GM10248 (cell line): ENCODE measurements around the gene TMEM52.

Source experiments
- CTCF ChIA-PET: fragments of 300-600 bp; sonication (Branson Sonifier 250); formaldehyde crosslinking; extraction: SDS; loops from one replicate; lab custom pipeline; 2021; ENCODE audit warnings: antibody characterized with exemption; lab: Yijun Ruan, JAX
- POLR2A ChIA-PET: fragments of 350-650 bp; sonication (Branson Sonifier 250); formaldehyde crosslinking; extraction: SDS; loops from one replicate; lab custom pipeline; 2020; ENCODE audit warnings: antibody characterized with exemption; lab: Yijun Ruan, JAX
- DNase-seq: peaks from one replicate; pipeline ENCODE4 v3.0.0; 2012; ENCODE audit errors: extremely low spot score
- TF ChIP-seq, protein P1 (sequence below): IDR thresholded peaks from 2 replicates; pipeline ENCODE4 v1.5.1; 2012; ENCODE audit warnings: mild to moderate bottlenecking, low read depth; ENCODE audit errors: extremely low read depth, missing control alignments, control extremely low read depth

The TMEM52 gene

DNA sequence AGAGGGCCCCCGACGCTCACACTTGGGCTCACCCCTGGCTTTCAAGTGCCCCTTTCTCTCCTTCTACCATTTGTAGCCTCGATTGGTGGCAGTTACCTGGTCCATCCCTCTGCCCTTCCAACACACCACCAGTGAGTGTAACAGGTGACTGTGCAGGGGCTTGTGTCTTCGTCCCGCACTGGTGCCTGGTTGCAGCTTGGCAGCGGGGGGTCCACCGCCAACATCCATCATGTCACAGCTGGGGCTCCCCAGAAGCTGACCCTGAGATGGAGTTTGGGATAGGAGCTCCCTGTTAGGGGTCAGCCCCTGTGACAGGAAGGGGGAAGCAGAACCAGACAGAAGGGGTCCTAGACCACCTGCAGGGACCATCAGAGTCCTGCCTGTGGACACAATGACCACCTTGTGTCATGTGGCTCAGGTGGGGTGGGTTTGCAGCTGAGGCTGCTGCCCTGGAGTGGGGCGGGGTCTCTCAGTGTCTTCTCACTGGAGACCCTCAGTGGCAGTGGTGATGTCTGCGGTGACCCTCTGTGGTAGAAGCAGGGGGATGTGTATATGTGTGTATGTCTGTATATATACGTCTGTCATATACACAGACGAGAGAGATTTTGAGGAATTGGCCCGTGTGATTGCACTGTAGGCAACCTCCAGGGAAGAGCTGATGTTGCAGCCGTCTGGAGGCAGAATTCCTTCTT lies 7.6 kb downstream of the TMEM52 start:
- ChIA-PET POLR2A (no interaction called here), CTCF (no interaction called here)
- TF ChIP-seq, protein P1, sequence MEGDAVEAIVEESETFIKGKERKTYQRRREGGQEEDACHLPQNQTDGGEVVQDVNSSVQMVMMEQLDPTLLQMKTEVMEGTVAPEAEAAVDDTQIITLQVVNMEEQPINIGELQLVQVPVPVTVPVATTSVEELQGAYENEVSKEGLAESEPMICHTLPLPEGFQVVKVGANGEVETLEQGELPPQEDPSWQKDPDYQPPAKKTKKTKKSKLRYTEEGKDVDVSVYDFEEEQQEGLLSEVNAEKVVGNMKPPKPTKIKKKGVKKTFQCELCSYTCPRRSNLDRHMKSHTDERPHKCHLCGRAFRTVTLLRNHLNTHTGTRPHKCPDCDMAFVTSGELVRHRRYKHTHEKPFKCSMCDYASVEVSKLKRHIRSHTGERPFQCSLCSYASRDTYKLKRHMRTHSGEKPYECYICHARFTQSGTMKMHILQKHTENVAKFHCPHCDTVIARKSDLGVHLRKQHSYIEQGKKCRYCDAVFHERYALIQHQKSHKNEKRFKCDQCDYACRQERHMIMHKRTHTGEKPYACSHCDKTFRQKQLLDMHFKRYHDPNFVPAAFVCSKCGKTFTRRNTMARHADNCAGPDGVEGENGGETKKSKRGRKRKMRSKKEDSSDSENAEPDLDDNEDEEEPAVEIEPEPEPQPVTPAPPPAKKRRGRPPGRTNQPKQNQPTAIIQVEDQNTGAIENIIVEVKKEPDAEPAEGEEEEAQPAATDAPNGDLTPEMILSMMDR = no peak
- DNase-seq = no peak

DNA sequence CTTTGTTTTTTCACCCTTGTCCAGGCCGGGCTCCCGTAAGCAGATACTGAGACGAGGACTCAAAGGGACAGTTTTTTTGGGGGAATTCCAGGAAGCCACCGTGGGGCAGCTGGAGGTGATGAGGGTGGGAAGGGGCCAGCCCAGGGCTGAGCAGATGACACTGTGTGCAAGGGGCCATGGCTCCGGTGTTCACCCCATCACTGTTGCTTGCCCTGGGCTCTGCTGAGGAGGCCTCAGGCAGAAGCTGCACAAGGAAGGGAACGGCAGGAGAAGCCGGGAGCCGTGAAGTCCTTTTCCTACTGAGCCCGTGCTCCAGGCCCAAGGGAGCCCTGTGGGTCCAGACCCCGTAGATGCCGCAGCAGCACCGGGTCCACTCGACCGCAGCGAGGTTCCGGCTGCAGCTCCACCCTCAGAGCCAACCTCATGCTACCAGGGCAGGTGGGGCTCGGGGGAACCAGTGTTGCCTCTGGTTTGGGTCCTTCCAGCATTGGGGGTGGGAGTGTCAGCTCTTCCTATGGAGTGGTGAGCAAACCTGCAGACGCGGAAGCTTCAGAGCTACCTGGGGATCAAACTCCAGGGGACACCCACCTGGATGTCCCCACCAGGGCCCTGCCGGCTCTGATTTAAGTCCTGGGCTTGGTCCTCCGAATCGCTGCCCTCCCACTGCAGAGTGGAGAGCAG lies 8.3 kb downstream of the TMEM52 start:
- TF ChIP-seq, protein P1 = no peak
- ChIA-PET POLR2A (no interaction called here), CTCF (no interaction called here)
- no peak for DNase-seq

DNA sequence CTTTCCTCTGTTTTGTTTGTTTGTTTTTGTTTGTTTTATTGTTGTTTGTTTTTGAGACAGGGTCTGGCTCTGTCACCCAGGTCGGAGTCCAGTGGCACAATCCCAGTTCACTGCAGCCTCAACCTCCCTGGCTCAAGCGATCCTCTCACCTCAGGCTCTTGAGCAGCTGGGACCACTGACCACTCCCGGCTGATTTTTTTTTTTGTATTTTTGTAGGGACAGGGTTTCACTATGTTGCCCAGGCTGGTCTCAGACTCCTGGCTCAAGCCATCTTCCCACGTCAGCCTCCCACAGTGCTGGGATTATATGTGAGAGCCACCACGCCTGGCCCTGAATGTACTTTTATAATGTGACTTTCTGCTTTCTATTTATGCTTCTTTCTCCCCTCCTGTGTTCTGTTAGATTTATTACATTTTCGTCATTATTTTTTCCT lies 9.0 kb downstream of the TMEM52 start:
- TF ChIP-seq, protein P1 = no peak
- ChIA-PET CTCF (interaction anchor here (1.0 to 5.0 kb wide), 9 partner anchors 8 to 1866 kb away, joined by 3 to 72 read pairs (median 4); partner anchors contain the start of gene FAAP20), POLR2A (no interaction called here)
- no peak for DNase-seq

DNA sequence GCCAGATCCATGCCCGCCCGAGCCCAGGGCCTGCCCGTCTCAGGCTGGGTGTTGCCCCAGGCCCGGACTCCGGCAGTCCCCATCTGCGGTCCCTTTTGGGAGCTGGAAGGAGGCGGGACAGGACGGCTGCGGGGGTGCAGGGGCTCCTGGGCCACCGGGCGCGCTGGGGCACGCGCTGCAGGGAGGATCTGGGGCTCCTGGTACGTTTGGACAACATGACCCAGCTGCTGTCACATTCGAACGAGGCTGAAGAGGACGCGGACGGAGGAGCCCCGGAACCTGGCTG lies 10.6 kb downstream of the TMEM52 start:
- no peak for DNase-seq
- CTCF ChIA-PET = interaction anchor here (0.6 to 5.0 kb wide), 15 partner anchors 9 to 1867 kb away, joined by 3 to 72 read pairs (median 4); no protein-coding TSS in a partner anchor
- POLR2A ChIA-PET = interaction anchor here (0.5 to 0.7 kb wide), 5 partner anchors 9 to 578 kb away, joined by 3 to 7 read pairs (median 5); partner anchors contain the start of gene TAS1R3
- TF ChIP-seq, protein P1 = no peak

DNA sequence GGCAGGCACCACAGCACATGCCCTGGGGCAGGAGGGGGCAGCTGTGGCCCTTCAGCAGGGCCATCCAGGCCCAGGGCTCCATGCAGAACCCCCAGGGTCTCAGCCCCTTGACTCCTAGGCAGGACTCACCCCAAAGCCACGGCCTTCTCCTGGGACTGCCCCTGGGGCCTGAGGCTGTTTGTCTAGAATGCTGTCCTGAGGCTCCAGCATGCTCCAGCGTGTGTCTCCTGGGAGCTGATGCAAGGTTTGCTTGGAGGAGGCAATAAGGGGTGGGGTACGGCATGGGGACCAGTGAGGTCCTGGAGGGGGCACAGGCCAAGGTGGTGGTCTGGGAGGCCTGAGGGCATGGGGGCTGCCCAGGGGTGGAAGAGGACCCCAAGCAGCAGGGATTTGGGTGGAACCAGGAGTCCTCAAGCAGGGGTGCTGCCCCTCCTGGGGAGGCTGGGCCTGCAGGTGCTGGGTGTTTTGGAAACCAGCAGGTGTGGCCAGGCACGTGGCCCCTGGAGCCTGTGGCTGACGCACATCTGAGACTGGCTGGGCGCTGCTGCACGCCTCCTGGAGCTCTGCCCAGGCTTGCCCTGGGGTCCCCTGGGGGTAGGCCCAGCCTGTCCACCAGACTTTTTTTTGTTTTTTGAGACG lies 11.9 kb downstream of the TMEM52 start:
- POLR2A ChIA-PET = no interaction called here
- DNase-seq = peak; percentile 59
- CTCF ChIA-PET = interaction anchor here (0.6 to 5.0 kb wide), 7 partner anchors 10 to 161 kb away, joined by 3 to 72 read pairs (median 3); no protein-coding TSS in a partner anchor
- TF ChIP-seq, protein P1 = no peak
